SKM-1 (cell line): ENCODE data around the gene TSC22D1.

ENCODE experiments used
- DNase-seq: peaks from one replicate; lab custom pipeline; 2025; ENCODE audit not compliant: unreplicated experiment; lab: John Stamatoyannopoulos, UW

TSC22D1 gene

DNA sequence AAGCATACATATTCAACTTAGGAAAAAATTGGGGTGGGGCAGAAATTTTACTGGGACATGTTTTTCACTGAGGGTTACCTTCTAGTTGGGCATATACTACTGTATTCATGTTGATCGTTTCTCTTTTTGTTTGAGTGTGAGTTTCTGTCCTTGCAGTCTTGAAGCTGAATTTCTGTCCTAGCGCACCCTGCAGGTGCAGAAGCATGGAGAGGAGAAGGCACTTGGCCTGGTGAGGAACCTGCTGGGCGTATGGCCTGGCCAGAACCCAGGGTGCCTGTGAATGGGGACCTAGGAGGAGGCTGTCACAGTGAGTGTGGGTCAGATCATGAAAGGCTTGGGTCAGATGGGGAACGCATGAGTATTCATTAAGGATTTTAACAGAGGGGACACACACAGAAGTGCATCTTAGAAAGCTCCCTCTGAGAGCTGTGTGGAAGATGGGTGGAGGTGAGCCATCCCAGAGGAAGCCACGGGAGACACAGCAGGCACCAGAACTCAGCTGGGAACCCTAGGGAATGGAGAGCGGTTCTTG lies 165.7 kb downstream of the TSC22D1 start:
- no peak for DNase-seq

DNA sequence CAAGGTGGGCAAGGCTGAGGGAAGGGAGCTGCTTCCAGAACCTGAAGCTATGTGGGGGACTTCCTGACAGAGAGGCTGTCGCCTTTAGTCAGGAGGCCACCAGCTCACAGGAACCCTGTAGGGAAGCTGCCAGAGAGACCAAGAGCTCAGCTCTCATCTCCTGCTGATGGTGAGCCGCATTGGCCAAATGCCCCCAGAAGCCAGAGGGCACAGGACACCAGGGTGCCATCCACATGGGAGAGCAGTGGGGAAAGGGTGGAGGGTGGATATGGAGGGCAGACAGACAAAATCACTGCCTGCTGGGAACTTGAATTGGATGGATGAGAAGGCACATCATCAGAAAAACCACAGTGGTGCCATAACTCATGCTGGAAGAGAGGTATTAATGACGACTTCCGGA lies 166.5 kb downstream of the TSC22D1 start:
- no peak for DNase-seq

DNA sequence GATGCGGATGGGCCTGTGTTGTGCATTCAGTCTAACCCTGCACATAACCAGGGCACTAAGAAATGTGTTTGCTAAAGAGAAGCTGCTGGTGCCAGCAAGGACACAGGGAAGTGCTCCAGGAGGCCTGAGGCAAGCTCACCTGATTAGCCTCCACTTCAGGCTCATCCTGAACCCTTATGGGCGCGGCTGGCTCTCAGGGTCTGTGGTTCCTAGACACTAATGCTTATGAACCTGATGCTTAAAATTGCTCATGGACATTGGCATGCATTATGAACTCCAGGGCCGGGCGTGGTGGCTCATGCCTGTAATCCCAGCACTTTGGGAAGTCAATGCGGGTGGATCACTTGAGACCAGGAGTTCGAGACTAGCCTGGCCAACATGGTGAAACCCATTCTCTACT lies 168.2 kb downstream of the TSC22D1 start:
- DNase-seq: no peak

DNA sequence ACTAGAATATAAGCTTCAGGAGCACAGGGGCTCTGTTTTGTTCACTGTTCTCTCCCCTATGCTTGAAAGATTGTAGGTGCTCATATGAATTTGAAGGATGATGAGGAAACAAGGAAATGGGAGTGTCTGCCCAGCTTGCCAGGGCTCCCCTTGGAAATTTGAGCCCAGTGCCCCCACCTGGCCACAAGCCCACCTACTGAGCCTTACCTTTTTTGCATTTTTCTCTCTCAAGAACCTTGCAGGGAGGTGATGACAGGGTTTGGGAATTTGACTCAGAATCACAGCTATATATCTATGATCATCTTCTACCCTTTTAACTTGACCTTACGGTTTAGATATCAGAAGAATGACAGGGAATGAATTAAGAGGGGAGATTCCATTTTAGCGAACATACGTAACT lies 168.8 kb downstream of the TSC22D1 start:
- no peak for DNase-seq

DNA sequence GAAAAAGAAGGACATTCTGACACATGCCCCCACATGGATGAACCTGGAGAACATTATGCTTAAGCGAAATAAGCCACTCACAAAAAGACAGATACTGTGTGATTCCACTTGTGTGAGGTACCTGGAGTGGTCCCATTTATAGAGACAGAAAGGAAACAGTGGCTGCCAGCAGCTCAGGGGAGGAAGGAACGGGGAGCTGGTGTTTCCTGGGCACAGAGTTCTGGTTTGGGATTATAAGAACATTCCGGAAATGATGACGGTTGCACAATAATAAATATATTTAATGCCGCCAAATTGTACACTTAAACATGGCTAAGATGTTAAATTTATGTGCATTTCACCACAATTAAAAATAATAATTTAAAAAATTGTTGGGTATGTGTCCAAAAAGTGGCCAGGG lies 169.5 kb downstream of the TSC22D1 start:
- no peak for DNase-seq

DNA sequence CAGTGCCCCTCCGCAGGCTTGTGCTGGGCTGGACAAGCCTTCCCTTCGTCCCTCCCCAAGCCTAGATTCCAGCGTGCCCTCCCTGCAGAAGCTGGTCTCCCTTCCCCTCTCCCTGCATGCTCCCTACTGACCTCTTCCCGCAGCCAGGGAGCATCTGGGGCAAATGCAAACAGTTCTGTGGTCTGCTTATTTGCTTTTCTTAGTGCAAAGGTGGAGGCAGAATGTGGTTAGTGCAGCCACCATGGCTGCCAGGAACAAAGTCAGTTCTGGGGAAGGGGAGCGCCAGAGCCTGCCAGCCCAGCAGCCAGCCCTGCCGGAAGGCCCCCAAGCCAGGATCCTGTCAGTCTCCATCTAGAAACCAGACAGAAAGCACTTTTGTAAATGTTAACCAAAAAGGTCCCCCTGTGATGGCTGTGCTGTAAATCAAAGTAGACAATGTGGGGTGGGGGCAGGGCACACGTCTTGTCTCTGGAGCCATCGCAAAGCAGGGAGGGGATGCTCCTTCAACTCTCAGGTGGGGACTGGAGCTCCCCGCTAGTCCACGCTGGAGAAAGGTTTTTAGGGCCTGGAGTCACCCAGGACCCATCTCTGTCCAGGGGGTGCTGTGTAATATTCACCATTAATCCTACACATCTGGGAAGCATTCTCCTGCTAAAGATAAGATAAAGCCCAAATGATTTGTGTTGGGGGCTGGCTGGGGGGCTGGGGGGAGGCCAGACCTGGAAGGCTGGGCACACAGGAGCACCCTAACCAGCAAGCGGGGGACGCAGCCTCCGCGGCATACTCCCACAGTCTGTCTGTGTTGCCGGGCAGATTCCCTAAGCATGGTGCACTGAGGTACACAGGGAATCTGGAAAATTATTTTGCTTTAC lies 171.6 kb downstream of the TSC22D1 start:
- no peak for DNase-seq

DNA sequence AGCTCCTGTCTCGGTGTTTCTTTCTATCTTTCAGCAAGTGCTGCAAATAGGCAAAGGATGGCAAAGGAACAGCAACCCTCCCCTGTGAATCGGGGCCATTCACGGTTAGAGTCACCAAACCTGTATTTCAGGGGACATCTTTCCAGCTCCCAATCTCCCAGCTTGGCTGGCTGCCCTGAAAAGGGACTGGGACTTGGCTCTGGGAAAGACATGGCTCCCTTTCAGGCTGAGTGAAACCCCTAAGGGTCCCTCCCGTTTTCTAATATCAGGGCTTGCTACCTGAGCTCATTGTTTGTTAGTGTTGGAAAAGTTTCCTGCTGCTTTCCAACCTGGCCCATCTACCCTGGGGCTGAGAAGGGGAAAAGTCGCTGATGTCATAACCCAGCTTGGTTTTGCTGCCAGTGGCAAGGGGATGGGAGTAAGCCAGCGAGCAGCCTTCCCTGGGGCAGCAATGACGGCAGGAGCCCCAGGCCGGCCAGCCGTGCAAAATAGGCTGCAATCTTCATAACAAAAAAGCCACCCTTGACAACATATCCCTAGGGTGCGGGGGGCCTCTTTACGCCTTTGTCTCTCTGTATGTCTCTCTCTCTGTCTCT lies 172.6 kb downstream of the TSC22D1 start:
- DNase-seq: no peak

DNA sequence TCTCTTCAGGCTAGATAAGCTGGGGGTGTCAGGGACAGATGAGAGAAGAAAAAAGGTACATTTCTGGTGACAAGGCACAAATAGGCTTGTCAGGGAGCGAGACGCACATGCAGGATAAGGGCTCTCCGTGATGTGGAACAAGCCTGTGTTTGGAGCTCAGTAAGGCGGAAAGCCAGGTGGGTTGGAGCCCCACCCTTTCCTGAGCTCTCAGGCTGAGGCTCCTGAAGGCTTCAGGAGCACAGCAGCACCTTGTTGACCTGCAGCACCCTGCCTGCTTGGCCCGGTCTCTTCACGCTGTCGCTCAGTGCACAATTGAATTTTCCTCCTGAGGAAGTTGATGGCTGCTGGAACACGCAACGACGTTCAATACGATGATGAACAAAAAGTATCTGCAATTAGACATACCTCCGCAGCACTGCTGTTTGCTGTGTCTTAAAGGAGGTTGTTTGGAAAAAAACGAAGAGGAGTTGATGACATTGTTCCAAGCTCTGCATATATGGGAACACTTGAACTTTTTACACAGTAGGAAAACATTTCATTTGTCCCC lies 173.2 kb downstream of the TSC22D1 start:
- no peak for DNase-seq

DNA sequence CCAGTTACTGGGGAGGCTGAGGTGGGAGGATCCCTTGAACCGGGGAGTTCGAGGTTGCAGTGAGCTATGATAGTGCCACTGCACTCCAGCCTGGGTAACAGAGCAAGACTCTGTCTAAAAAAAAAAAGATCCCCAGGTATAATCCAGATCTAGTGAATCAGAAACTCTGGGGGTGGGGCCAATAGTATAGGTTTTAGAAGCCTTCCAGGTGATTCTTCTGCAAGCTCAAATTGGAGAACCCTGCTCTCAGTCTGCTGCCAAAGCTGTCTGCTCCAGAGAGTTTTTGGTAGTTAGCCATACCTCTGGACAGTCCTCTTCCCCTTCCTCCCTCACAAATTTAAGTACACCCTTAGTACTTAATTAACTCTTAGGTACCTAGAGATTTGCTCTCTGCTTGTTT lies 174.6 kb downstream of the TSC22D1 start:
- no peak for DNase-seq

DNA sequence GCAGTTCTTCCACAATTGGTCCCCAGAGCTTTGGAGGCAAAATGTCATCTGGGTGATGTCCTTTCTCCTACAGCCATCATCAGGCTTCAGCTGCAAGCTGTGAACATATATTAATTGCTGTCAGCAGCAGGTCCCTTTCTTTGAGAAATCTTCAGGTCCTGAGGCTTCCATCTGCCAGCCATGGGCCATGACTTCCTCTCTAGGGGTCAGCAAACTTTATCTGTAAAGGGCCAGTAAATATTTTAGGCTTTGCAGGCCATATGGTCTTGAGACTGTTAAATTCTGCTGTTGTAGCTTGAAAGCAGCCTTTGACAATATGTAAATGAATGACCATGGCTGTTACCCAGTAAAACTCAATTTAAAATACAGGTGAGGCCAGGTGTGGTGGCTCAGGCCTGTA lies 175.4 kb downstream of the TSC22D1 start:
- no peak for DNase-seq

DNA sequence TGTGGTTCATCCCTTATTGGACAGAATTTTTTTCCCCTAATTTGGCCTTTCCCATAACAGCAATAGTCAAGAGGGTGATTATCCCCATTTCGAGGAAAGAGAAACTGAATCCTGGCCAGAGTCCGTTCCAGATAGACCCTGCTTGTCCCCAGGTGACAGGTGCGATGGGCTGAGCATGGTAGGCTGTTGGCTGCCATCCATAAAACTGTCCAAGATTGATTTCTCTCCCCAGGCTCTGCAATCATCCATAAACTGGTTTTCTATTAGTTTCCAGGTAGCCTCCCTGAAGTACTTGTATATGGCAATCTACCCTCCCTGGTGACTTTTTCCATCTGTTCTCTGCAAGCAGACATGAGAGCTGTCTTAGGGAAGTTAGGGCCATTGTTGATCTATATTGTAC lies 177.1 kb downstream of the TSC22D1 start:
- DNase-seq: no peak

DNA sequence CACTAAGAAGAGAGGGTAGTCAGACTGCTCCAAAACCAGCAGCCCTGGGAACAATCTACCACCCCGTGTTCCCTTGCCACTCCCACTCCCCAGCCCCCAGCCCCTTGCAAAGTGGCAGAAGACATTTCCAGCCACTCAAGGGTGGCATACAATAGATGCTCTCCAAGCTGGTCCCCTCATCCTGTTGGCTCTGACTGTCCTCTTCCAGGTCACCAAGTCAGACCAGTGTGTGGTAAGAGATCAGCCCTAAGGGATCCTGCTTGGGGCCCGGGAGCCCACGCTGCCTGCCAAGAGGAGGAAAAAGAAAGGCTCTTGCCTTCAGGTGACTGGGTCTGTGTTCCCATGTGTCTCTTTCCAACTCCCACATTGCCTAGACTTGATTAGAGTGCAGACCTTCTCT lies 177.5 kb downstream of the TSC22D1 start:
- DNase-seq: no peak

DNA sequence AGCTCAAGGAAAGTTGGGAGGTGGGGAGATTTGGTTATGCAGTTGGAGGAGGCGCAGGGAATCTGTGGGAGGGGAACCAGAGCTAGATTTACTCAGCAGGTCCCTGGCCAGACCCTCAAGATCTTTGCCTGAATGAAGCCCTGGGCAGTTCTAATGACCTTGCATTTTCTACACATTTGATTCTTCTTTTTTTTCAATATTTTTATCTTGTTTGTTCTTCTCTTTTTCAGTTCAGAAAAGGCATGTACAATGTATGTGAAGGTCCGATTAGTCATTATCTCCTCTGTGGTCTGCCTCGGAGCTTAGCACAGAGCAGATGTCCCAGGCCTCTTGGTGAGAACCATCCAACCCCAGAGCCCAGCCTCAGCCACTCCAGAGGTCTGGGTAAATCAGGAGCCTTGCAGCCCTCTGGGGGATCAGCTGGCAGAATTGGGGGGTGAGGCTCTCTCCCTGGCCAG lies 178.3 kb downstream of the TSC22D1 start:
- DNase-seq: no peak

DNA sequence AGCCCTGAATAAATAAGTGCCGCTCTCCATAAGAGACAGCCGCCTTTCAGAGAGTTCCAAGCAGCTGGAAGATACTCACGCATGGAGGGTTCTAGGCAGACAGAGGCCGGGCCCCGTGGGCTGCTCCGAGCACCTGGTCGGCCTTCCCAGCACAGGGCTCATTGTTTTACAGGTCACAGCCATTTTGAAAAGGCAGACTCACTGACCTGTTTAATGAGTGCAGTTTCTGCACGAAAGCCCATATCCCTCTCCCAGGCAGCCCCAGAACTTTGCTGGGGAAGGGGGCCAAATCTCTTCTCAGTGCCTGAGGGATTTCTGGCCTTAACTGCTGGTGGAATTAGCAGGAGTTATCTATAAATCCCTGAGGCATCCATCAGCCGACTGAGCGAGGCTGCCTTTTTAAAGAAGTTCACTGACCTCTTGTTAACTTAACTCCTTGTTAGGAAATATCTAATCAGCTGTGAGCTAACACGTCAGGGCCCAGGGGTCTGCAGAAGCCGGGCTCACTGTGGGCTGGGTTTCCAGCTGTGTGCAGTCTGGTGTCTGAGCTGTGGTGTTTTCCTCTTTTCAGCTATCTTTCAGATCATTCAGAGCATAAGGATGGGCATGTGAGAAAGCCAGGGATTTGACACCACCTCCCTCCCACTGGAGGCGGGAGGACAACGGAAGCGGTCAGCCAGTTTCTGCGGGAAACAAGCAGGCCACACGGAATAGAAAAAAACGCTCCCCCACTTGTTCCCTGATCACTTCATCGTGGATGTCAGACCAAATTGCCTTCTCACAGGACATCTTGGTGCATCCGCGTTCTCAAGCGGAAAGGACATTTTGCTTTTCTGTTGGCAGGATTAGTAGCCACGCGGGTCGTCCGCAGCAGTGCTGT lies 179.2 kb downstream of the TSC22D1 start:
- no peak for DNase-seq

DNA sequence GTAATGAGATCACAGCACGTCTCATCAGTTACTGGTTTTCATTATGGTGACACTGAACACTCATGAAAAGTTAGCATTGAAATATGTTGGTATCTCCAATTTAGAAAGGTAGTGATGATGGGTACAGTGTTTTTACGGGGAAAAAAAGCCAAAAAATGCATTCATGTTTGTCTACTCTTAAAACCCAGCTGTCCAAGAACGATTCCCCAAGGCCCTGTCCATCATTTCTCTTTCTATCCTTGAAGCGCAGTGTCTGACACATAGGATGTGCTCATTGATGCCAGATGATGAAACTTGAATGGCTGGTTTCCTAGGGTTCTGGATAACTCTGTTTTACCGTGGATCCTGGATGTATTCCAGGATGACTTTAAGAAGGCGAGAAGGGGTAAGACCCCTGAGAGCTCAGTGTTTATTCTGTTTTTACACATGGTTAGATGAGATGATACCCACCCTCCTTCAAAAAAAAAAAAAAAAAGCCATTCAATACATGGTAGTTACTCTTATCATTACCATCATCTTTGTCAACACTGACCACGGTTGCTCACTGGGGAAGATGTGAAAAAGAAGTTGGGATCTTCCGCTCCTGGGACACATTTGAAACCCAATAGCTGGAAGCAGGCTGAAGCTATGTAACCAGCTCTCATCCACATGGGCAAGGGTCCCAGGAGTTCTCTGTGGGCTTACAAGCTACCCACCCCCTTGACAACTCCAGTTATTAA lies 180.0 kb downstream of the TSC22D1 start:
- no peak for DNase-seq

DNA sequence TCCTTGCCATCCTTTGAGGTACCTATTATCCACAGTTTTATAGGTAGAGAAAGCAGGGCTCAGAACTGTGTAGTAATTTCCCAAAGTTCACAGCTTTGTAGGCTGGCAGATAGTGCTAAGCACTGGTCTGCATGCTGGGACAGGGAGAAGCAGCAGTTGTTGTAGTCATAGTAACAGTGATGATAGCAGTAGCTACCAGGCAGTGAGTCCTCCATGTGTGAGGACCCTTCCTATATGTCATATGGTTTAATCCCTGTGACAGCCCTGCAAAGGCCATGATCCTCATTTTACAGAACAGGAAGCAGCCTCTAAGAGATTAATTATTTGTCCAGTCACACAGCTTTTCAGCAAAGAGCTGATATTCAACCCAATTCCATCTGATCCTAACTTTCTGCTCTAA lies 181.5 kb downstream of the TSC22D1 start:
- DNase-seq: no peak

DNA sequence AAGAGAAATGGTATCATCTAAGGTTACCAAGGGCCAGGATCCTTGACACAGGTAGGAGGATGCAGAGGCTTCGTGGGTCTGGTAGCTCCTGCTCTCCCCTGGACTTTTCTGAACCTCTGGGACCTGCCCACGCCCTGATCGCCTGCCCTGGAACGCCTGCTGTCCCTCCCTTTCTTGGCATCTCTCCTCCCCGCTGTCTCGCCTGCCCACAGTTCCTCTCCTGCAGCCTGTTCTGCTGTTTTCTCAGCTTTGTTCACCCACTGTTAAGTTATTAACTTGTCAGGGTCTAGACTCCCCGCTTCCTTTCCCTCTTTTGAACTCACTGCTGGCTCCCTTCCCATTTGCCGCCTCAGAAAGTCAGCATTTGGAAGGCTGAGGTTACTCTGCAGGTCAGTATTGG lies 182.7 kb downstream of the TSC22D1 start:
- DNase-seq: no peak

DNA sequence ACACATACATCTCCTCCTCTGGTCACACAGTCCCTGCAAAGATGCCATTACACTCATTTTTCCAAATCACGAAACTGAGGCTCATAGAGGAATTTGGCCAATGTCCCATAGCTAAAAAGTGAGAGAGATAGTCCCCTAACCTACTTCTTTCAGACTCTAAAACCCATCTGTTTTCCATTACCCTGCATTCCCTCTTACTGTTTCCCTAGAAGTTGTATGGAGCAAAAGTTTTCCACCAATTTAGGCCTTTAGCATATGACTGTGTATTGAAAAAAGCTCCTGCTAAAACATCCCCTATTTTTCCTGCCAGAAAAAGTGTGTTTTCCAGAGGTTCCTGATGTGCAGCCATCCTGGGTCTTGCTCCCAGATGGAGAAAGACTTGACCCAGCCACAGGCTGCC lies 186.3 kb downstream of the TSC22D1 start:
- no peak for DNase-seq

DNA sequence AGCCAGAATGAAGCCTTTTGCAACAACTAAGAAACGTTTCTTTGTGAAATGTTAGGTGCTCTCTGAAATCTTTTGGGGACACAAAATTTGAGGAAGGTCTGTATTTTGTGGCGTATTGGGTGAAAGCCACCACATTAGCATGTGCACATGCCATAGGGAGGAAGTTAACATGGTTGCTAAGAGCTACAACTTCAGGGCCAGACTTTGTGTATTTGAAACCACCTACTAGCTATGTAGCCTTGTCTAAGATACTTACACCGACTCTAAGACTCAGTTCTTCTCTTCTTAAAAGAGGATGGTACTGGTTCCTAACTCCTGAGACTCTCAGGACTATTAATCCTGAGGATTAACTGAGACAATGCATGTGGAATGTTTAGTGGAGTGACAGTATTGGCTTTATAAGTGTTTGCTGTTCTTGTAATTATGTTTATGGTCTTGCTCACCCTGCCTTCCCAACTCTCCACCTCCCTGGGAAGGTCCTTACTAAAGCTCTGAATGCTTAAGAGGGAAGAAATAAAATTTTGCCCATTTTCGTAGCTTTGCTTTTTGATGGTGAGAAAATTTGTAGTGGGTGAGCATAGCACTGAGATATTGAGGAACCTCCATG lies 187.0 kb downstream of the TSC22D1 start:
- DNase-seq: peak; percentile 10

DNA sequence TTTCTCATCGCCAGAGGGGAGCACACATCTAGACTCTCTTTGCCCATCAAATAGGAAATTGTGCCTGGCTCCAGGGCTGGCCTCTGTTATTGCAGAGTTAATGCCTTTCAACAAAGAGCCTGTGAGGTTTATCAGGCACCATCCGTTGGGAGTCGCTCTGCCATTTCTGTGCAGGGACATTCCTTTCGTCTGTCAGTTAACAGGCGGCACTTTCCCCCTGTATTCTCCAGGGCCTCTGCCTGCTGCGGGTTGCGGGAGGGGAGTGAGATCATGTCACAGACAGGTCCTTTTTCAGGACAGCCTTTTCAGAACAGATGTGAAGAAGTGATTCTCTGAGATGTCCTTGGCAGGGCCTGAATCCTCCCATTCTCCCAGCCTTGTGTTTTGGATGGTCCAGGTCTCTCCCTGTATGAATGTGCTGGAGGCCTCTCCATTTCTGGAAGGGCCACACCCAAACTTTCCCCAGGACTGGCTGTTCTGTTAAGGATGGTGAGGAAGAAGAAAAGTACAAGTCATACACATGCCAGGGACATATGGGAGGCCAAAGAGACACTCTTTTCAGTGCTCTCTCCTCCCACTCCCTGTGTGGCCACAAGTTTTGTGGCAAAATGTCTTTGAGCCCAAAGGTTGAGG lies 187.6 kb downstream of the TSC22D1 start:
- no peak for DNase-seq
